Activated CD8-positive, alpha-beta memory T cell treated with anti-CD3 and anti-CD28 coated beads, Interleukin-2, amount 50 U/mL, for 48 hours (primary cell): ENCODE results near the gene VGLL4.

Experiments
- DNase-seq: peaks from one replicate; pipeline ENCODE4 v3.0.0-alpha.2; 2020

Gene VGLL4

DNA sequence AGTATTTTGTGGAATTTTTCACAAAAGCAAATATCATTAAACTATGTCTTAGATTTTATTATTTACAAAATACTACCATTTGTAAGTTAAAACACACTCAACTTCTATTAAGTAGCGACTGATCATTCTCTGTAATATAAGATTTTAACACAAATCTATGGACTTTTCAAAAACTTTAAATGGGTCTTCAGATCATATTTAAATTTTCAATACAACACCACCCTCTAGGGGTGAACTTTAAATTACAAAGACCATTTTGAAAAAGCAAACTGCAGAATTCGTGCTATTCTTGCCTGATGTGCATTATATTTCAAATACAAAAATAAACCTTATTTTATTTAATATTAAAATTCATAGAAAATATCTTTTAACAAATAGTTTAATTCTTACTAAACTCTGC, 8.2 kb upstream of the VGLL4 start:
- no peak for DNase-seq

DNA sequence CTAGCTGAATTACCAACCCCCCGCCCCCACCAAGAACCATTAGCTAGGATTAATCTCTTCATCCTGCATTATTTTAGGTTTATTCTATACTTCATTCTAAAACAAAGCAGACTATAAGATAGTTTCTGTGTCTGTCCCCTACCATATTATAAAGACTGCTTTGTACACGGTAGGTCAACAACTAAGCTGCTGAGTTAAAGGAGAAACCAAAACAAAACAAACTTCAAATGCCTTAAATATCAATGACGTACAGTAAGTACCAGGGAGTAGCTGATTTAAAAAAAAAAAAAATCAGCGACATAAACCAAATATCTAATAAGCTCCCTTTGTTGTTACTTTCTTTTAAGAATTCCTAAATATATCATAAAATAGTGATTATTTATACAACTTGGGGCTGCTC, 7.8 kb upstream of the VGLL4 start:
- DNase-seq: no peak

DNA sequence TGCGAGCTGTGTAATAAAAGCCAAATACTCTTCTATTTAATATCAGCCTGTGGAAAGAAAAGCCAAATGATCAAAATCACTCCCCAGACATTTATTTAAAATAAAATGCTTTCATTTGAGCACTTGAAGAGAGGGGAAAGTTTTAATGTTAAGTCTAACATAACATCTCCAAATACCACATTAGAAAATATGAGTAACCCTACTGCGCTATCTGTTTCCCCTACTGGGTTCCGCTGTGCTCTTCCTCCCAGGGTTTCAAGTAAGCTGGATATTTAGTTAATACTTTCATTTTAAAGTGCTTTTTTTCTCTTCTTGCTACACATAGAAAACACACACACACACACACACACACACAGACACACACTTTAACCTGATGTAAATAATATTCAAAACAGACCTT, 6.7 kb upstream of the VGLL4 start:
- no peak for DNase-seq

DNA sequence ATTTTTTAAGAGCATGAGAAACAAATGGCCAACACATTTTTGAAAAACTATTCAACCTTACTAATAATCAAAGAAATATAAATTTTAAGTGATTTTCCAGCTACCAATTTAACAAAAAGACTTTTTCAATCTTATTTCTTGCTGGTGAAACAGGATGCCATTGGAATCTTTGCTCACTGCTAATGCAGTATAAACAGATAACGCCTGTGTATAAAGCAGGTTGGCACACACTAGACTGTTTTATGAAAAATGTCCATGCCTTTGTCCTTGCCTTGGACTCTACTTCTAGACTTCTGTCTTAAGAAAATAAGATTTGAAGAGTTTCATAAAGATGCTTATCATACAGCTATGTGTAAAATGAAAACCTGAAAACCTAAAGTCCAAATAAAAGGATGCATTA, 5.0 kb upstream of the VGLL4 start:
- no peak for DNase-seq

DNA sequence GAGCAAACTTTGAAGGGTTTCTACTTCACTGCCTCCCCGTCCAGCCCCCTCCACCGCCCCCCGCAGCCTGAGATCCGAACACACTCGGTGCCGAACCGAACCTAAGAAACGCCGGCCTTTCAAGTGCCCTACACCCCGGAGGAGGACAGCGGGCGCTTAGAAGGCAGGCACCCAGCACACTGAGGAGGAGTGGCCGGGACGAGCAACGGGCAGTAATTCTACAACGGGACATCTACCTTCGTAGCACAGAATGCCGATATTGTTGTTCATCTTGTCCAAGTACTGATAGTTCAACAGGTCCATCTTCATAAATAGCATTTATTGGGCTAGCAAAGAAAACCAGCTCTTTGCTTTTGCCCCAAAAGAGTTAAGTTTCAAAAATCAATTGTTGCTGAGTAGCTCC, 513 bp downstream of the VGLL4 start:
- DNase-seq: peak; percentile 69

DNA sequence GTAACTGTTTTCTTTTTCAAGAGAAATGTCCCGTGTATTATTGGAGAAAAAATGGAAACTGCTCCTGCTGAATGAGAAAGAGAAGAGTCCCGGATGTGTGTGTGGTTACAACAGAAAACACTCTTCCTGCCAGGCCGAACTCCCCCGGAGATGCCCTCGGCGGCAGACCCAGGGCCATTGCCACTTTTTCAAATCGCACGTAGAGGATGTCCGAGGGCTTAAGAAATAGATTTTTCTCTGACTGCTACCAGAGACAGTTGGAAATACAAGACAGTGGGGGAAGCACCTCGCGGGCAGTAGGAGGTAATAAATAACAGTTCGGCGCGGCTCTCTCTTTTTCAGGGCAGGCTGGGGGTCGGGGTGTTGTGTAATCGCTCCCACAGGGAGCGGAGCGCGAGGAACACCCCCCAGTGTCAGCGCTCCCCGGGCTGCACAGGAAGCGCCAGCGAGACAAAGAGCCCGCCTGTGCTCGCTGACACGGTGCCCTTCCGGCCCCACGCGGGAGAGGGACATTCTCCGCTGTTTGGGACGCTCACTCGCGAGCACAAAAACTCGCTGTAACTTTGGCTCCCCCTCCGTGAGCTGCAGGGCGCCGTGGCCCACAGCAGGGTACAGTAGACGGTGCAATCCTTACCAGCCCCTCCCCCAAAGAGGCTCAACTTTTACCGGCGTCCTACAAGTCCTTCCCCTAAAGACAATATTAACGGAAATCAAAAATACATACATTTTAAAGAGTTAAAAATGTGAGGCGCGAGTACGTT, 1.1 kb downstream of the VGLL4 start:
- DNase-seq: peak; percentile 84

DNA sequence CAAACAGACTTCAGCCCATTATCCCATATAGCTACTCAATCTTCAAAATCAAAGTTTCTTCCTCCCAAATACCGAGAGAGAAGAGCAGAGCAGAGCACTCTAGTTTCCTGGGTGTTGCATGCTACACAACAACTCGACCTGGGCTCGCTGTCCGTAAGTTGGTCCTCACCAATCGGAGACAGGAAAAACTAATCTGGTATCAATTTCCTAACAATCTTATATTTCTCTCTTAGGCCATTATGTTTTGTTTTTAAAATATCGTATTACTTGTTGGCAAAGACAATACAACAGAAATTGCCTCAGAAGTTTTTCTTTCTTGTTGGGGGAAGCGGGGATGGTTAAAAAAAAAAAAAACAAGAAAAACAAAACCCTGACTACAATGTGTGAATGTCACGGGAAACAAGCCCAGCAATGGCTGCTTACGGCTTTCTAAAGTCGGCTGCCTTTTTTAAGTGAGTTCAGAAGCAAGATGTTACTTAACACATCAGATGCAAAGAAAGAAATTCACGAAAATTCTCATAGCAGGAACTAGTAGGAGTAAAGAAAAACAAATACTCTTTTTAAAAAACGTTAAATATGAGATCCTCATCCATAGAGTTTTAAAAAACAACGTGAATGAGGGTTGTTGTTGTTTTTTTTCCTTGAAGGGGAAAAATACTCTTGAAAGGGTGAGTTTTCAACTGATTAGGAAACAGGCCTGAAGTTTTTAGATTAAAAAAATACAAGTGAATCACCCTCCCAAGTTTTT, 1.9 kb downstream of the VGLL4 start:
- DNase-seq: no peak

DNA sequence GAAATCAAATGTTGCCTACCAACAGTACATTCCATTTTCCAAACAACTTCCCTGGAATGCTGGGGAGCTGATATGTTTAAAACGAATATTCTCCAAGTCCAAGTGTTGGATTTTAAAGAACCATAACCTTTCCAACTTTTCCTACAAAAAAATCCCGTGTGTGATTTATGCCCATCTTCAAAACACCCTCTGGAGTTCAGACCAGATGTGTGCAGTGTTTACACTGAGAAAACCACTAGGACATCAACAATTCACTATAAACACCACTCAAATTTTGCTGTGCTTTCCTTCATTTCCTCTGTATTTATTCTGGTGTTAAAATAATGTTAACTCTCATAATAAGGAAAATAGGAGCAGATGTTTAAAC, 2.4 kb downstream of the VGLL4 start:
- DNase-seq: no peak

DNA sequence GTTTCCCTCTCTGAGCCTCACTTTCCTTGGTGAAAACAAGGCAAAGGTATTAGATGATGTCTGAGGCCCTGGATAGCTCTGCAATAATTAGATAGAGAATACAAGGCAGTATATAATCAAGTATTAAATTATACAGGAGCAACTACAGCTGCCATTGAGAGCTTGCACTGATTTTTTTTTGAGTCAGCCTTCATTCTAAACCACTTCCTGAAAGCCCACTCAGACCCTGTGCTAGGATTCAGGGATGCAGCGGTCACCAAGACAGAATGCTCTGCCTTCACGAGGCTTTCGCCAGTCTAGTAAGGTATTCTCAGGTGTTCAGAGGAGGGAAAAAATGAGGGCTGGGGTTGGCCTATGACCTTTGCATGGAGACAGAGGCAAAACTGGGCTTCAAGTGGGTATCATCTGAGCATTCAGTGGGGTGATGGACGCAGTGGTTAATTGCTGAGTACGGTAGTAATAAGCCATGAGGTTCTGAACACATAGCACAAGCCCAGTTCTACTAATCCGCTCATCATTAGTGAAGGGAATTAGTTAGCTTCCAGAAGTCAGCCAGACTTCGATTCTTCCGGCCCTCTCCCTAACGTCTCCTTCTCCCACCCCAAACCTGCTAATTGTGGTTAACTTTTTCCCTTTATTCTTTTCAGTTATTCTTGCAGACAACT, 3.6 kb downstream of the VGLL4 start:
- DNase-seq: no peak

DNA sequence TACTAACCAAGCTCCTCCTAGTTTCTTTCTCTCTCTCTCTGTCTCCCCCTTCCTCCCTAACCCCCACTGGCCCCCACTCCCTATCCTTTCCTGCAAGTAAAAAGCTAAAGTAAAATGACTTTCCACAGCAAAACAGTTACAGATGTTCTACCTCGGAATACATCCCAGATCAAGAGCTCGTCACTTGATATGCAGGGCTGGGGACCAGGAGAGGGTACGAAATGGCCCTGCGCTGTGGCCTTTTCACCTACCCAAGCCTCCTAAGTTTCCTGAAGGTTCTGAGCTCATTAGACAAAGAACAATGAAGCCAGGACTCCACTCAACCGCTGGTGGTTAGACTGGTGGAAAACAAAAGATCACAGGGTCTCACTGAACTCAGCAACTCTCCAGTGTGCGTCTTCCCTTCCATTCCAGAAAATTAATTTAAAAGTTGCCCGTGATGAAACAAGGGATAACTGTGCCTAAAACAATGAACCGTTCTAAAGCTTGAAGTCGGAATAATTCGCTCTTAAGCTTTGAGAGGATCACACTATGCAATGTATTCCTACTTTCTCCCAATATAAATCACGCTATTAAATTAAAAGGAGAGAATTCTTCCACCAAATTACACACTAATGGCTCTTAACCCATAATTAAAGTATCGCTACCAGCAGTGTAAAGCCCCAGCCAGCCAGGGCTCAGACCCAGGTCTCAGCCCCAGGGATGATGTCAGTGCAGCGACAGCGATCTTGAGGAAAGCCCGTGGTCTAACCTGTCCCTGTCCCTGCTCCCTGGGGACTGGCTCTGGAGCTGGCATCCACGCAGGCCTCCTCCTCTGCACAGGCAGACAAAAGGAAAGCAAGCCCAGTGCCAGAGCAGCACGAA, 5.0 kb downstream of the VGLL4 start:
- DNase-seq: no peak

DNA sequence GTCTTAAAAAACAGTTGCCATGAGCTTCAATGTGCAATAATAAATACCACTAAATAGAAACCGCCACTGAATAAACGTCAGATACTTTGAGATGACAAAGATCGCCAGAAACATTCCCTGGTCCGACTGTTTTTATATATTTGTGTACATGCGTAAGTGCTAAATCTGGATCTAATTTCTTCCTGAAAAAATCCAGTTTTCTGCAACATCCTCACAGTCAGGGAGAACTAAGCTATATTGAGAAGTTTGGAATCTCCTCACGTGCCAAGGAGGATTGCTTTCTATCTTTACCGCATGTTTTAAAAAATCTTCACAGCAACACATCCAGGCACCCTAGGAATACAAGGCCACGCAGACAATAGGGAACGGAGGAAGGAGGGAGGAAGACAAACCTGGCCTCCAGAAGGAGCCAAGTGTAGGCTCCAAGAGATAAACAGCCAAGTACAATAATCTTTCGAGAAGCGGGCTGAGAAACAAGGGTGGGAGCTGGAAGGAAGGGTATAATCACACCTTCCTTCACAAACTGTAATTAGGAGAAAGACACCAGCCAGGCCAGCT, 5.7 kb downstream of the VGLL4 start:
- no peak for DNase-seq

DNA sequence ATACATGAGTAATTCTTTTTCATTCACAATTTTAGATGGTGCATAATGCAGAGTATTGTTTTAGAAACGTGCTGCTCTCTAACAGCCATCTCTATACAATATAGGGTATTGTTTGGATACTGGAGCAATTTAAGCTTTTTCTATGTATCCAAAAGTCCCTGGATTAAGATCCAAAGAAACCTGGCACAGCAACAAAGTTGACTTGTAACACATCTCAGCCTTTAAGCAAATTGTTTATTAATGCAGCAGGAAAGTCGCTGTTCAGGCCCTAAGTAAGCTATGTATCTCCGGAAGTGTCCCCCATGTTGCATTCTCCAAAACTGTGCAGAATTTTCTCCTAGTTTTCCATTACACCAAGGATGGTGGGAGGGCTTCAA, 7.3 kb downstream of the VGLL4 start:
- DNase-seq: no peak

DNA sequence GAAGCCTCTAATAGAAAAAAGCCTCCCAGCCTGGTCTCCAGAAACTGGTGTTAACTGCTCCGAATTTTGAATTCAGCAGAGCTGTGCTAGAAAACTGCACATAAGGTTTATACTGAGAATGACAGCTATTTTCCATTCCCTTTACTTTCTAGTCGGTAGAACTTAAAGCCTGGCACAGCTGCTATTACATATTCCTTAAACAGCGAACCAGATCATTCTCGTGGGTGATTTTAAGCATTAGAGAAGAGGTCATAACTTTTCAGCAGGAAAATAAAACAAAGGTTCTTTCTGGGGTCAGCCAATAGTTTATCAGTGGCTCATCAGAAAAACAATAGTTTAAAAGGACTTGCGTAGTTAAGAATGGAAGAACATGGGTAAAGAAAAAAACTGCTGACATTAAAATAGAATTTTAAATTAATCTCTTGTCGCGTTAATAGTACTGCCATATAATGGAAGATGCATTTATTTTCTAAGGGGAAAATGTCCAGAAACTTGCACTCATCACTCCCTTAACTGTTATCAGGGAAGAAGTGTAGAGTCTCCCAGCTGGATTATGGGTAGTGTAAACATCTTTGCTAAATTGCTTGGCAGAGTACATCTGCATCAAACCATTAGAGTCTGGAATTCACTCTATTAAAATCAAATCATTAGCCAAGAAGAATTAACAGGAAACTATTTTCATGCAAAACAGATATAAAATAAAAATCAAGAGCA, 7.9 kb downstream of the VGLL4 start:
- no peak for DNase-seq

DNA sequence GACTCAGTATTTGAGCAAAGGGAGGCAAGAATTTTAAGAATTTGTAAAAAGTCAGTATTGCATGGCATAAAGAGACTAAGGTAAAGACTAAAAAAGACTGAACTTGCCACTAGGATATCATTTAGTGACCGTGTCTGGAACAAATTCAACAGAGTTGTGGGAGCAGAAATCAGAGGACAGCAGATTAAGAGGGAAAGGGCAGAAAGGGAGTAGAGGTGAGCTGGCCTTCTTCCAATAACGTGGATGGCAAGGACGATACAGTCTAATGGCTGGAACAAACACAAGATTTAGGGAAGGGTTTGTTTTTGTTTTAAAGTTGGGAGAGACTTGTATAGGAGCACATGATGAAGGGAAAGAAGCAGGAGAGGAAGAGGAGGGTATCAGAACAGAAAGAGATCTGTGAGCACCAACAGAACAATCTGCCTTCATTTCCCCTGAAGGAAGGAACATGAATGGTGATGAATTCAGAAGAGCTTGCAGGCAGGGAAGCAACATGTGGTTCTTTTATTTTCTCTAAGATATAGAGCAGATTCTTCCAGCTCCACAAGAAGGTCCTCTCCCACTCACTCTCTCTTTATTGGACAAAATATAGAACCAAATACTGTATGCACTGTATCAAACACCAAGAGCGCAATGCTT, 8.6 kb downstream of the VGLL4 start:
- no peak for DNase-seq

DNA sequence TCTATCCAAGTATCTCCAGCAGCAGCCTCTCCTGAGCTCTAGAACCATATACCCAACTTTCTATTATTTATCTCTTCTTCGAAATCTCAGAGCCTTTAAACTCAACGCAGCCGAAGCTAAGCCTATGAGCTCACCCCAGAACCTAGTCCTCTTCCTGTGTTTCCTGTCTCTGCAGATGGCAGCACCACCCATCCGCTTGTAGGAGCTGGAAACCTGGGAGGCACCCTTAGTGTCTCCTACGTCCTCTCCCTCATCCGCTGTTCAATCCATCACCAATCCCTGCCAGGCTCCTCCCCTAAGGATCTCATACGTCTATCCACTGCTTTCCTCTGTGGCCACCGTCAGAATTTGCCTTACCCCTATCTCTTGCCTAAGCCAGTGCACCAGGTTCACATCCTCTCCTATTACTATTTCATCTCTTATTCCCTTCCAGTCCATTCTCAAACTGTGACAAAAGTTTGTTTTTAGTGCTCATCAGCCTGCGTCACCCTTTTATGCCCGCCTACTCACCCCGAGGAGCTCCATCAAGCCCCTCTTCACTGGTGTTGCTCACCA, 9.6 kb downstream of the VGLL4 start:
- no peak for DNase-seq

DNA sequence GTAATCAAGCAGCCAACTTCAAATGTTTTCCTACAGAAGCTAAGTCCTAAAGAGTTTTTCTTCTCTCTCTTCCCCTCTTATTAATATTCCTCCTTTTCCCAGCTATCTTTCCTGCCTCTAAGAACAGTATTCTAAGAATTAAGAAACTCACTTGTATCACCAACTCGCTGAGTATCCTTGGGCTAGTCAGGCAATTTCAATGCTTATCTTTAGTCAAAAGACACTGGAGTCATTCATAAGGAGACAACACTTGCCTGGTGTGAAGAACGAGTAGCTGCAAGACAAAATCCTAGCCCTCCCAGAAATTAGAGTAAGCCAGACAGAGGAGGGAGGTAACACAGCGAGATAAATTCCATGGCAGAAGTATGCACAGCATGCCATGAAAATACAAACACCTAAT, 10.7 kb downstream of the VGLL4 start:
- no peak for DNase-seq

DNA sequence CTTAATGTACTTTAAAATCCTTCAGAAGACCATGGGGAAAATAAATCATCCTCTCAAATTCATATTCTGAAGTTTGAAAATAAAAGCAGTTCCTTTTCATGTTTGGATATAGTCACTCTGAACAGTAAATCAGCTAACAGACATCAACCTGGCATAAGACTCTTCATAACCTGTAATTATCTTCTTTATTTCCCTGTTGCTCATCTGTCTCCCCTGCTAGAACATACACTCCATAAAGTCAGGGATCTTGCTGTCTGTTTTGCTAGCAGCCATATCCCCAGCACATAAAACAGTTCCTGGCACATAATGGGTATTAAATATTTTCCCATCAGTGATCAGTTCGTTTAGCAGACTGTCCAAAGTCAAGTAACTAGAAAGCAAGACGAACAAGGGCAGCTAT, 11.2 kb downstream of the VGLL4 start:
- no peak for DNase-seq

DNA sequence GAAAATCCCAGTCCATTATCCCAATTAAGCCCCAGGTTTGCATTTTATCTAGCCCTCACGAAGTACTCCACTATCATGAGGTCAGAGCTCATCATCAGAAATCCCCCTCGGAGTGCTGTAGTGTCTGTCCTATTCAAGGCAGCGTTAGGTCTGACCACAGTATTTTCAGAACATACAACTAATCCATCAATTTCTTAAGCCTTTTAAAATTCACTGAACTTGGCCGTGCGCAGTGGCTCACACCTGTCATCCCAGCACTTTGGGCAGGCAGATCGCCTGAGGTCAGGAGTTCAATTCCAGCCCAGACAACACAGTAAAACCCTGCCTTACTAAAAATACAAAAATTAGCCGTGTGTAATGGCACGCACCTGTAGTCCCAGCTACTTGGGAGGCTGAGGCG, 11.9 kb downstream of the VGLL4 start:
- DNase-seq: no peak

DNA sequence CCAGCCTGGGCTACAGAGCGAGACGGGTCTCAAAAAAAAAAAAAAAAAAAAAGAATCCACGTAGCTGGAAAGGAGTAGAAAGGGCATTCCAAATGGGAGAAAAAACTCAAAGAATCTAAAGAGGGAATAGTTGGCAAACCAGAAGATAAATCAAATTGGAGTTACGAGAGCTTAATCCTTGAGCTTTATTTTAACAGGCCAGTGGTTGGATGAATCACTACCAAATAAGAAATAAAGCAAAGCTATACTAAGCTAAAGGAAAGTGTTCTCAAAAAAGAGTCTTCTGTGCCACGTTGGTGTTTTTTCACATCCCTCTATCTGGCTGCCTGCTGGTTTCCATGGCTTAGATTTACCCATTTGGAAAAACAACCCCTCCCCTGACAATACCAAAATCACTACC, 14.0 kb downstream of the VGLL4 start:
- DNase-seq: no peak

DNA sequence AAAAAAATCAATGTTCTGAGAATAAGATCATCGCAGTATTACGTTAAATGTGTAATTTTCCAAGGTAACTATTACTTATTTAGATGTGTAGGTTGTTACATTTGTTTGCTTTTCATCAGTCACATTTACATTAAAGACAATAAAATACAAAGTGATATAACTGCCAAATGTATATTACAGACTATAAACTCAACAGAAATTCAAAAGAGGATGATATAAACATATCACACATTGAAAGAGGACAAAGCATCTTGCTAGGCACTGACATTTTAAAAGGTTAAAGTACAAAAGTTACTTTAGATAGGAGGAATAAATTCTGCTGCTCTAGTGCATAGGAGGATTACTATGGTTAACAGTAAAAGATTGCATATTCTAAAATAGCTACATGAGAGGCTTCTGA, 16.1 kb downstream of the VGLL4 start:
- no peak for DNase-seq

DNA sequence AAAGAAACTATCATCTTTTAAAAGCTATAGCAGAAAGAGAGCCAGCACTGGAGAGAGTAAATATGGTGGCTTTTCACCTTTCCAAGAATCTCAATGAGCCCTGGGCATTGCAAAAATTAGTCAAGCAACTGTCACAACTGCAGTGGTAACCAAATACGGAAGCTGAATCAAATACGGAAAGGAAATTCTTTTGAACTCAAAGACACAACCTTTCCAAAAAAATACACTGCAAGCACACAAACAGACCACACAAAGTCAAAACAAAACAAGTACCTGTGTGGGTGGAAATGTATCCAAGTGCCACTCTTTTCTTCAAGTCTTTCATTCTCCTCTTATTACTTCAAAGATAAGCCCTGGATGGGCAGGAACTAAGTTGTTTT, 17.6 kb downstream of the VGLL4 start:
- DNase-seq: no peak
